UCSD-AML1 (cell line): ENCODE results near the gene TRIM44.

ENCODE experiments used
- DNase-seq: peaks from one replicate; lab custom pipeline; 2025; ENCODE audit not compliant: unreplicated experiment; lab: John Stamatoyannopoulos, UW

Gene TRIM44

DNA sequence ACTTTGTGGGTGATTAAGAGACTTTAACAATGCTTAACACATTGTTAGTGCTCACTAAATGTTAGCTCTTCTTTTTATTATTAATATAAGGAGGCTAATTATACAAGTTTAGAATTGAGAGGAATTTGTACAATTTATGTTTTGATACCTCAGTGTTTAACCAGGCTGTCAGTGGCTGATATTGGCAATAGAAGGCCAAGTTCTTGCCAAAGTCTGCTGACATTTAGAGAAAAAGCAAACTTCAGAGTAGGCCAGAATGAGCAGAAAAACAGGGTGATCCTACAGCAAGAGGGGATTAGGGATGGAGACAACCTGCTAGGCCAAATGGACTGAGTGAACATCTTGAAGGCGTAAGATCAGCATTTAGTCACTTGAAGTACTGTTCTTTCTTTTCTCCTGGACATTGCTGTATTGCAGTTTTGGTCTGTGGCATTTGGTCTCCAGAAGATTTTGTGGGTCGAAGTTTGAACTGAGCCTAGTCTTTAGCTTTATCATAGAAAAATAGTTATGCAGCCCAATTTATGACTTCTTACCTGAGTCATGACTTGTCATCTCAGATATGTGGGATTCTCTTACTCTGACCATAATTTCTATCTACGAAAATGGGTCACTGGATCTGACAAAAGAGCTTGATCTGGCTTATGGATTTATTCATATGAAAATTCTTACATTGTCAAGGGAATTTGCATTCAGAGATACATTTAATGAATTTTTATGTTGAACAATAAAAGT lies 9.0 kb downstream of the TRIM44 start:
- DNase-seq, result no peak

DNA sequence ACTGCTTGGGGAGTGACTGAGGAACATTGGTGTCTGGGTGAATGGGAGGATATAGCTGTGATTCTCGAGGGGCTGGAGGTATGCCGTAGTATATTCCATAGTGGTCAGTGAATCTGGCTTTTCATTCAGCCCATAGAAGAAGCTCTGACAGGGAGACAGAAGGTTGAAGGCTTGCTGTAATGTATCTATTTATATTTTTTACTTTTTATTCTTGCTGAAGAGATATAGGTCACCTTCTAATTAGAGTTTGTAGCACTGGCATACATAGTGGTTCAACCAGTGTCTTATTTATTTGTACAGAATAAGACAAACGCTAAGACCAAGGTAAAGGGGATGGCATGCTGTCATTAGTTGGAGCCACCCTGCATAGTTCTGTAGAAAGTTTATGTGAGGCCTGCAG lies 10.0 kb downstream of the TRIM44 start:
- no peak for DNase-seq

DNA sequence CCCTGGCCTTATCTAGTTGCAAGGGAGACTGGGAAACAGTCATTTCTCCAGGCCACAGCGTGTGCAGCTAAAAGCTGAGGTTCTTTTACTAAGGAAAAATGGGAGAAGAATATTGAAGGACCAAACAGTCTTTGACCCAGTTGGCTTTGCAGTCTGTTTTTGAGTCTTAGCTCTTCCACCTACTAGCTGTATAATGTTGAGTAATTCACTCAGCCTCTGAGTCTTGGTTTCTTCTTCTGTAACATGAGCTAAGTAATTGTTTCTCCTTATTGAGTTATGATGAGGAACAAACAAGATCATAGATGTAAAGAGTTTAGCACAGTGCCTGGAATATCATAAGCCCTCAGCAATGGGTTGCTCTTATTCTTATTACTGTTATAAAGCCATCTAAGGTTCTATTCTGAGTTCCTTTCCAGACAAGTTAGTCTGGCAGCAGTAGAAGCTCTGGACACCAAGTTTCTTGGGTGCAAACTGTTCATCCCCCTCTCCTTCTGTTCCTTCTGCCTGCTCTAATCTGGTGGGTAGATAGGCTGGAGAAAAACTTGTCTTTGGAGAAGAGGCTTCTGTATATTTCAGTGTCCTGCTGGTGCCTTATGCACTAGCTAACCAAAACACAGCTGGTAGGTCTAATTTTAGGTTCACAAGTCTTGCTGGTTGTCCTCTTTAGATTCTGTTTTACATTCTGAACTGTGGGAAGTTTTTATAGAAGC lies 13.5 kb downstream of the TRIM44 start:
- DNase-seq, result no peak

DNA sequence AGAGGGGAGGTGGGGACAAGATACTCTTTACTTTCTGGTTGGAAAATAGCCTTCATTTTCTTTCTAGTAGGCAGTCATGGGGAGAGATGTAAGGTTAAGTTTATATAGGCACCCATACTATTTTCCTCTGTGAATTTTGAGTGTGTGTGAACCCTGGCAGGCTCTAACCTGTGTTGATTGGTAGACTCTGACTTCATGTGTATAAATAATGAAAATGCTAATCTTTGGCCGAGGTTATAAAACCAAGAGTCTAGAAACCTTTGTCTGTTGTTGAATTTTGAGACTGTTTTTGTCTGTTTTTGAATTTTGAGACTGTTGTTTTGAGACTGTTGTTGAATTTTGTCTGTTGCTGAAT lies 14.0 kb downstream of the TRIM44 start:
- no peak for DNase-seq

DNA sequence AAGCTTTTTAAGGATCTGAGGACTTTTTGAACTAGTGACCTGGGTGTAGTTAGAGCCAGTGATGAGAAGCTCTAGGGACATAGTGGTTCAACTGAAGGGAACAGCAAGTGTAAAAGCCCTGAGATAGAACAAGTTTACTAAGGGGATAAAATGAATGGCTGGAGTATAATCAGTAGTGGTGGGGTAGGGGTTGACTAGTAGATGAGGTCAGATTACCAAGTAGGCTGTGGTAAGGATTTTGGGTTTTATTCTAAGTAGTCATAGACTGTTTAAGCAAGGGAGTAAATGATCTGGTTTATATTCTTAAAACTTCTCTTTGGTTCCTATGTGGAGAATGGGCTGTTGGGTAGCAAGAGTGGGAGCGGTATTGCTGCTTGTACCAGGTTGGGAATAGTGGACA lies 15.3 kb downstream of the TRIM44 start:
- DNase-seq, result no peak

DNA sequence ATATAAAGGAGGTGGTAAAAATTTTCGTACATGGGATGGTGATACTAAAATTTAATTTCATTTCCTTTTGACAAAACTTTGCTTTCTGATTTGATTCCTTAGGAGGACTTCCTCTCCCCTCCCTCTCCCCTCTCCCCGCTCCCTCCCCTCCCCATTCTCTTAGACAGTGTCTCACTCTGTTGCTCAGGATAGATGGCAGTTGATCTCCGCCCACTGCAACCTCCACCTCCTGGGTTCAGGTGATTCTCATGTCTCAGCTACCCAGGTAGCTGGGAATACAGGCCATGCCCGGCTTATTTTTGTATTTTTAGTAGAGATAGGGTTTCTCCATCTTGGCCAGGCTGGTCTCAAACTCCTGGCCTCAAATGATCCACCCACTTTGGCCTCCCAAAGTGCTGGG lies 15.9 kb downstream of the TRIM44 start:
- no peak for DNase-seq

DNA sequence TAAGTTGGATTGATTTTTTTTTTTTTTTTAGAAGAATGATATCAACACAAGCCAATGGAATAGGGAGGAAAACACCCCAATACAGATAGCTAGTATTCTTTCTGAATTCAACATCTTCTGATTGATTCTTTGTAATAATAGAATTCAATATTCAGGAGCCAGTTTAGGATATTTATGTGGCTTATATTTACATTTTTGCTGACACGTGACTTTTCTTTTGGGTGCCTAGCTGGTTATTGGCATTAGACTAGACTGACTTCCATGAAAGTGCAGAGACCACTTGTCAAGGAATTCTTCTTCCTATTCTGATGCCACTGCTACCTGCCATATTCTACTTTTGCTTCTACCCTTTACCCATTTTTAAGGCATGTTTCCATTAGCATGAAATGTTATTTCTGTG lies 16.4 kb downstream of the TRIM44 start:
- DNase-seq, result no peak

DNA sequence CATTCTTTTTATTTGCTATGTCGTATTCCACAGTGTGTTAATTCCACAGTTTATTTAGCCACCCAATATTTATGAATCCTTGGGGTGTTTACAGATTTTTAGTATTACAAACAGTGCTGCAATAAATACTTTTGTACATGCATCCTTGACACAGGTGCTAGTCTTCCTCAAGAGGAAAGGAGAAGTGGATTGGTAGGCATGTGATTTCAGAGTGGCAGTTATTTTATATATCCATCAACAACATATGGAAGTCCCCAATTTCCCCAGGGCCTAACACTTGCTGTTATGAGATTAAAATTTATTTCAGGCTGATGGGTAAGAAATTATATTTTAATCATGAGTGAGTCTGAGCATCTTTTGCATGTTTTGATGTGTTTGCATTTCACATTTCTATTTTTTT lies 17.9 kb downstream of the TRIM44 start:
- DNase-seq, result no peak

DNA sequence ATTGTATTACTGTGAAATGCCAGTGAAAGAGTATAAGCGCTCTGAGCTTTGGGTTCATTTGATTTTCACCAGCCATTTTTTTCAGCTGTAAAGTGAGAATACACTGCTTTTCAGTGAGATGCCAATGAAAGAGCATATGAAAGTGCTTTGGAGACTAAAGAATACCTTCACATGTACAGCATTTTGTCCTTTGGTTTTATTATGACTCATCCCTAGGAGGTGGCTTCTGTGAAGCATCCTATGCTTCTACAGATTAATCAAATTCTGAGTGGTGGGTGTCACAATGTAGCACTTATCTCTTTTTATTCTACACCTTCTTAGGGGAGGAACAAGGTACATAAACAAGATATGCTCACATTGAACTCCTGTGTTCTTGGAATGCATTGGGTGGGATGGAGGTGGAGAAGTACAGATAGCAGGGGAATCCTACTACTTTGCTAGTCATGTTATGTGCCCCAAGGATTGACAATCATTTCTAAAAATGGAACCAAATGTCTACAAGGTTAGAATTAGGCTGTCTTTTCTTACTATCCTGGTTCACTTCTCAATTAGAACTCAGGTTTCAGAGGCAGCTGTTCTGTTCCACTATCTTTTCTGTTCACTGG lies 18.7 kb downstream of the TRIM44 start:
- no peak for DNase-seq

DNA sequence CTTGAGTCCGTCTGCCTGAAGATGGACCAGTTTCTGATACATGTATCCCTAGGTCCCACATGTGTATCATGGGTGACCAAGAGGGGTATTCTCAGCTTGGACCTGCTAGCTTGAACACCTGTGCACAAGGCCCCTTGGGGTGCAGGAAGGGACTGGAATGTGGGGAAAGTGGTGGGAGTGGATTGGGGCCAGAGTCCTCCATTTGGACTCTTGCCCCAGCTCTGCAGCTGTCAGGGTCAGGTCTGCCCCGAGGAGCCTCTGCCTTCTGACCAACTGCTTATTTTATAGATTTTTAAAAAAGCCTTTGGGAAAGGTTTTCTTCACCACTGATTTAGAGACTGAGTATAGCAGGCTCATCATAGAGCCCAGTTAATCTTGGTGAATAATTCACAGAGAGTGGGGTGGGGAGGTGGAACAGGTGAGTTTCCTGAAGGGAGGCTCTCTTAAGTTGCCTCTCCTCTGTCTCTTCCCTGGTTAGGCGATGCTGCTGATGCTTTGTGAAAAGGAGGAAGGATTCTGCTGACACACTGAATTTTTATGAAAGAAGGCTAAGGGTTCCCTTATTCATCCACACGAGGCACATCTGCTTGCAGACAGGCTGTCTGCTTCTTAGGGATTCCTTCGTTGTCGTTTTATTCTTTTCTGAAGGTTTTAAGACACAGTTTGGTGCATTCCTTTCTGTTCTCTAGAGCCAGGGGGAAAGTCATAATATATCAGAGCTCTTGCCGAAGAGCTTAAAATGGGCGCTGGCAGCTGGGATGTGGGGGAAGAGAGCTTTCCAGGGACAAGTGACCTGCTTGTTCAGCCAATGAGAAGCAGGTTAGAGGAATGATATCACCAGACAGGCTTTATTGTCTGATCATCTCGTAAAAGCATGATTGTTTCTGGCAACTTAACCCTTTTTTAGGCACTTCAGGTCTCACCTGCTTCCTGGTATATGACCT lies 19.9 kb downstream of the TRIM44 start:
- no peak for DNase-seq

DNA sequence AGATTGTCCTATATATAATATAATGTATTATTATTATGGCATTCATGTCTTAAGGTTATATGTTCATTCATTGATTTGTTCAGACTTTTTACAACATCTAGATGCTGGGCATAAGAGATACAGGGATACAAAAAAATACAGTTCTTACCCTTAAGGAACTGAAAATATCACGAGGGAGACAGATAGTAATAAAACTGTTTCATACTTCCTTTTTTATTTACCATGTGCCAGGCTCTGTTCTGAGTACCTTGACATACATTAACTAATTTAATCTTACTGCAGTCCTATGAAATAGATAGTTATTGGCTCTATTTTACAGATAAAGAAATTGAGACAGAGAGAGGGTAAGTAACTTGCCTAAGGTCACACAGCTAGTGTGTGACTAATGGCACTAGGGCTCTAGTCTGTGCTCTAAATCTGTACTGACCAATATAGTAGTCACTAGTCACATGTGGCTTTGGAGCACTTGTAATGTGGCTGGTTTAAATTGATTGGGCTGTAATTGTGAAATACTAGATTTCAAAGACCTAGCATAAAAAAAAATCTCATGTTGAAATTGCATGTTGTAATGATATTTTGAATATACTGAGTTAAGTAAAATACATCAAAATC lies 21.3 kb downstream of the TRIM44 start:
- DNase-seq, result no peak

DNA sequence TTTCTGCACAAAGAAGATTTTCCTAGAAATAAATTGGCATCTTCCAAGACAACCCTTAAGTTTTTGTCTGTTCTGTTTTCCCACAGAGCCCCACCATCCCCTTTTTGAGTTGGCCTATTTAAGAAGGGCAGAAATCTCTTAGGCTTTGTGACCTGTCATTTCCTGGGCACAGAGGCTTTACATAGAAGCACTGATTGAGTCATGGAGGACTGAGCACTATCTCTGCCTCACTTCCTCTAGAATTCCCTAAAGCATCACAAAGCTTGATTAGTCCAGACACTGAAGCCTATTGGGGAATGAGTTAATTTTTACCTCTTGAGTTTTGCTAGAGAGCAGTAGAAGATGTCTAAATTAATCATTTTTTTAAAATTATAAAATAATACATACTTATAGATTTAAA lies 25.4 kb downstream of the TRIM44 start:
- no peak for DNase-seq

DNA sequence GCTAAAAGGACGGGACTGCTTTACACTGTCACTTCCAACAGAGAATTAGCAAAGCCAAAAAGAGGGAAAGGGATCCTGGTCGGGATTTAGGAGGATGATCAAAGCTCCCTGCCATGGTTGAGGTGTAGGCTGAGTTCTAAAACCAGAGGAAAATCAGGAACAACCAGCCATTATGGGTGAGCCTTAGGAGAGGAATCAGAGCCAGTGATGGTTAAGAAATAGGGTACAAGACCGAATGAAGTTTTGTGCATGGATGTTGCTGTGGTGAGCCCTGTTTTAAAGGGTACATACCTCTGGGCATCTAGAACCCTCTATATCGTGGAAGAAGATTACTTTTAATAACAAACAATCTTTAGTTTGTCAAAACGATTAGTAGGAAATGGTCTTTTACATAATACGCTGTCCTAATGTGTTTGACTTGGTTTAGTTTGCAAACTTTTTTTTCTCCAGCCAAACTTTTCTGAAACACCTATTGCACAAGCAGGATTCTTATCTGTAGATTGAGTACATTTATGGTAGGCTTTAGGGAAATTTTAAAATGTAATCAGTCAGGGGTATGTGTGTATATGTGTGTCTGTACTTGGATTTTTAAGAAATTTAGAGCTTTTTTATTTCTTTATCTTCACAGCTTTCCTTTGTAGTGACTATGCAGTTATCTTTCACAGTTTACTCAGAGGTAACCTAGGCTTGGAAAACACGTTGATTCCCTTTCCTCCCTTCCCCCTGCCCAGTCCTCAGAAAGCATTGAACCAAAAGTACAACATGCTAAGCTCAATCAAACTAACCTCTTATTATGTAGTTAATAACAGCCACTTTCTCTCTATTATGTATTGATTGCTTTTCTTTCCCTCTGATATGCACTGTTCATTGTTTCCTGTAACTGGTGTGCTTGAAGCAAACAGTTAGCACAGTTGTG lies 26.8 kb downstream of the TRIM44 start:
- DNase-seq, result no peak

DNA sequence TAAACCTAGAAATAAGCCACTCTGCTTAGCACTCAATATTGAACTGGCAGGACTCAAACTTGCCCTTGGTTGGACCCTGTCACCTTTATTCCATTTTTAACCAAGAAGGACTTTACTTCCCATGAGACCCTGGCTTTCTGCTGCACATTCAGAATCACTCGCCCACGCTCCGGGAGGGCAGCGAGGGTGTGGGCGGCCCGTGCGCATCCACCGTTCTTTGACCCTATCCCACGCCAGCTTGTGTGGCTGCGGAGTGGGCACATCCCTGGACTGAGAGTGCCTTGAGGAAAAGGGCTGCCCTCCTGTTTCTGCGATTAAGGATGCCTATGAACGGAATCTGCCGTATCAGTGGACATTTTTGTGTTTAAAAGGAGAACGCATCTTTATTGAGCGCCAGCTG lies 39.6 kb downstream of the TRIM44 start:
- no peak for DNase-seq

DNA sequence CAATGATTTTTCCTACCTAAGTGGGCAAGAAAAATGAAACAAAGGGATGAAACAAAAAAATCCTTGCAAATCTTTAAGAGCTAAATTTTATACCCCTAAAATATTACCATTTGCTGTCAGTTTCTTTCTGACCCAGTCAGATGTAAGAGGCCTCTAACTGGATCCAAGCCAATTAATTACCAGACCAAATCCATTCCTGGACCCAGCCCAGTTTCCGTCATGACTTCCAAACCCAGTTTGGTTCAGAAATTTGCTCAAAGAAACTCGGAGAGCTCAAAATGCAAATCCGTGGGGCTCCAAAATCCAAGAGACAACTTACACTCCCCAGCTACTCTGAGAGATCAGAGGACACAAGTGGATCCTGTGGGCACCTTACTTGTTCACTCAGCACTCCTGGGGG lies 46.8 kb downstream of the TRIM44 start:
- no peak for DNase-seq

DNA sequence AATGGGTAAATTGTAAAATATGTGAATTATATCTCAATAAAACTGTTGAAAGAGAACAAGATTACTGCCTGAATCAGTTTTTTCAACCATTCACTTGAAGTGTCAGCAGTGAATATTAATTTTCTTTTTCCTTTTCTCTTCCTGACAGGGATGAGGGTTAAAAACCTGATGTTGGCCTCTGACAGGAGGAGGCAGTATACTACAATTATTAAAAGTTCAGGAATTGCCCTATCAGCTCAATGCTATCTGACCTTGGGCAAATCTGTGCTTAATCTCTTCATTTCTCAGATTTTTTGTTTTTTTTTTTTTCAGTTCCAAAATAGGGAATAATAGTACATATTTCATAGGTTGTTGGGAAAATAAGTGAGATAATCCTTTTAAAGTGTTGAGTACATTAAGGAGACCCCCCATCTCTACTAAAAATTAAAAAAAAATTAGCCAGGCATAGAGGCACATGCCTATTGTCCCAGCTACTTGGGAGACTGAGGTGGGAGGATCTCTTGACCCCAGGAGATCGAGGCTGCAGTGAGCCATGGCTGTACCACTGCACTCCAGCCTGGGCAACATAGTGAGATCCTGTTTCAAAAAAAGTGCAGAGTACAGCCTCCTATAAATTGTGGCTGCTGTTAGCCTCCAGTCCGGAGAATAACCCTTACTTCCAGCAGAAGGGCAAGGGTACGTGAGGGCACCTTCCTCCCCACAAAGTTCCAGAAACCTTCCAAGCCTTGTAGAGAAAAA lies 48.8 kb downstream of the TRIM44 start:
- no peak for DNase-seq

DNA sequence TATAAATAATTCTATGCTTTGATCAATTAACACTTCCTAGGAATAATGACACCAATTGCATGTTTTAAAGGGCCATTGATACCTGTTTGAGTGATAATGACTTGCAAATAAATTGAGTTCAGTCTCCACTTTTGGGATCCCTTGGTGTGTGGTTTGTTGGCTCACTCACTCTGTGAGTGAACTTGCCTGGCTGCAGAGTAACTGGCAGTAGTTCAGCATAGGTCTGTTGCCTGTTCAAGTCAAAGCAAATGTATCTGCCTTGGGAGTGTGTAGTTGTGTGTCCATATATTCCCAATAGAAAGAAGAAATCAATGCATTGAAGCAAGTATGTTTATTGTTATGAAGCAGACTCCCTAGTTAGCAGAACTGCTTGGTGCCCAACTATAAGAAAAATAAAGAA lies 49.3 kb downstream of the TRIM44 start:
- no peak for DNase-seq

DNA sequence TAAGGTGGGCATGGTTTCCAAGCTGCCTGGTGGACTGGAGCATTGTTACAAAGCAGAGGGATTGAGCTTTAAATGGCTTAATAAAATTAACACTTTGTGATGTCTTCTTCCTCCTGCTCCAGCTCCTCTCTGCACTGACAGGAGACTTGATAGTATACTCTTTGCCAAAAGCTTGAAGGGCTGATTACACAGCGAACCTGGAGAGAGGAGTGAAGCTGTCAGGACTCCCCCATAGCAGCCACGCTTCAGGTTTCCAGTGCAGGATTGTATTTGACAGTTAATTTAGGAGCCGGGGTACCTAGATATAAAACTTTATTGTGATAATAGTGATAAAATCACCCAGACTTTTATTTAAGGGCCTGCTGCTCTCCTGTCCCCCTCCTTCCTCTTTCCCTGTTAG lies 50.0 kb downstream of the TRIM44 start:
- DNase-seq, result no peak

DNA sequence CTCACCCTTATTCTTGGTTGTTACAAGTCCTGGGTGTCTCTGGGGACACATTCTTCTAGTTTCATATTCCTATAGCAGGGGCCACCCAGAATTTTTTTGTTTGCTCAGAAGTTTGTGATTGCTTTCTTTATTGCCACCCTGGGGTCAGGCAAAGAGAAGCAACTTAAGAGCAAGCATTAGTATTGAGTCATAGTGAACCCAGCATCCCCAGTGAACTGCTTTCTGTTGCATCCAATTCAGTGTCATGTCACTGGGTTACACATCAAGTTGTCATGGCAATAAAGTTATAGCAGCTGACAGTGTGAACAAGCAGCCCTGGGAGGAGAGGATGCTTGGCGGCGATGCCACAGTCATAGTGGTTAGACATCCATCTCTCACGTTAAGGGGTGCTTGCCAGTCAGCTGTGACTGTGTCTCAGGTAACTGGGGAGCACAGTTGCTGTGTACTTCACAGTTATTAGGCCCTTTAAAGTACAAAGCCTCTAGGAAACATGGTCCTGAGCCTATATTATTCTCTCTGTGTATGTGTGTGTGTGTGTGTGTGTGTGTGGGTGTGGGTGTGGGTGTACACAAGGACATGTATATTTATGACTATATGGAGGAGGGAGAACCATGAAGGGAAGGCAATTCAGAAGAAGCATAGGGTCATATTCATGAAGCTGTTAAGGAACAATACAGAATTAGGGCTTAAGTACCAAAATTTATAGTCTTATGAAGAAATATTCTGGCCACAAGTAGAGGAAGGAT lies 52.5 kb downstream of the TRIM44 start:
- no peak for DNase-seq
